HL-60 (cell line): ENCODE results near the gene GLRX5.

Source experiments
- GABPA ChIP-seq: IDR thresholded peaks from 2 replicates; pipeline ENCODE4 v1.6.1; 2012; ENCODE audit warnings: low read depth
- TF ChIP-seq, protein P1 (sequence below): IDR thresholded peaks from one replicate; pipeline ENCODE4 v1.5.1; 2011; ENCODE audit warnings: low read length, control low read depth, inconsistent platforms; ENCODE audit not compliant: insufficient read depth
- TF ChIP-seq, protein P2 (sequence below): IDR thresholded peaks from 2 replicates; pipeline ENCODE4 v1.6.1; 2012; ENCODE audit warnings: low read depth; ENCODE audit not compliant: insufficient replicate concordance

DNA sequence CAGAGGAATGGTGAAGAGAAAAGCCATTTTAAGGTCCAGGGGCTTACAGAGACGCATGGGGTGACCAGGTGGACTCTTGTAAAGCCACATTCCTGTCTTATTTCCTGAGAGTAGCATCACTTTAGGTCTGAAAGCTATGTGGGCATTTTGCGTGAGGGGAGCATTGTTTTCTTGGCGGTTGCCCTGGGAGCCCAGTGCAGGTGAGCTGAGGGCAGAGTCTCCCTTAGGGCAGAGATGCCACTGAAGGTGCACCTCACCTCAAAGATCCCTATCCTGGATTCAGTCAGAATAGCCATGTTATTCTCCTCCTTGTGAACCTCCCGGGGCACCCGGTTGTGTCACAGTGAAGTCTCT, 12.4 kb downstream of the GLRX5 start:
- TF ChIP-seq, protein P1, sequence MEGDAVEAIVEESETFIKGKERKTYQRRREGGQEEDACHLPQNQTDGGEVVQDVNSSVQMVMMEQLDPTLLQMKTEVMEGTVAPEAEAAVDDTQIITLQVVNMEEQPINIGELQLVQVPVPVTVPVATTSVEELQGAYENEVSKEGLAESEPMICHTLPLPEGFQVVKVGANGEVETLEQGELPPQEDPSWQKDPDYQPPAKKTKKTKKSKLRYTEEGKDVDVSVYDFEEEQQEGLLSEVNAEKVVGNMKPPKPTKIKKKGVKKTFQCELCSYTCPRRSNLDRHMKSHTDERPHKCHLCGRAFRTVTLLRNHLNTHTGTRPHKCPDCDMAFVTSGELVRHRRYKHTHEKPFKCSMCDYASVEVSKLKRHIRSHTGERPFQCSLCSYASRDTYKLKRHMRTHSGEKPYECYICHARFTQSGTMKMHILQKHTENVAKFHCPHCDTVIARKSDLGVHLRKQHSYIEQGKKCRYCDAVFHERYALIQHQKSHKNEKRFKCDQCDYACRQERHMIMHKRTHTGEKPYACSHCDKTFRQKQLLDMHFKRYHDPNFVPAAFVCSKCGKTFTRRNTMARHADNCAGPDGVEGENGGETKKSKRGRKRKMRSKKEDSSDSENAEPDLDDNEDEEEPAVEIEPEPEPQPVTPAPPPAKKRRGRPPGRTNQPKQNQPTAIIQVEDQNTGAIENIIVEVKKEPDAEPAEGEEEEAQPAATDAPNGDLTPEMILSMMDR = no peak
- no peak for TF ChIP-seq GABPA
- TF ChIP-seq, protein P2, sequence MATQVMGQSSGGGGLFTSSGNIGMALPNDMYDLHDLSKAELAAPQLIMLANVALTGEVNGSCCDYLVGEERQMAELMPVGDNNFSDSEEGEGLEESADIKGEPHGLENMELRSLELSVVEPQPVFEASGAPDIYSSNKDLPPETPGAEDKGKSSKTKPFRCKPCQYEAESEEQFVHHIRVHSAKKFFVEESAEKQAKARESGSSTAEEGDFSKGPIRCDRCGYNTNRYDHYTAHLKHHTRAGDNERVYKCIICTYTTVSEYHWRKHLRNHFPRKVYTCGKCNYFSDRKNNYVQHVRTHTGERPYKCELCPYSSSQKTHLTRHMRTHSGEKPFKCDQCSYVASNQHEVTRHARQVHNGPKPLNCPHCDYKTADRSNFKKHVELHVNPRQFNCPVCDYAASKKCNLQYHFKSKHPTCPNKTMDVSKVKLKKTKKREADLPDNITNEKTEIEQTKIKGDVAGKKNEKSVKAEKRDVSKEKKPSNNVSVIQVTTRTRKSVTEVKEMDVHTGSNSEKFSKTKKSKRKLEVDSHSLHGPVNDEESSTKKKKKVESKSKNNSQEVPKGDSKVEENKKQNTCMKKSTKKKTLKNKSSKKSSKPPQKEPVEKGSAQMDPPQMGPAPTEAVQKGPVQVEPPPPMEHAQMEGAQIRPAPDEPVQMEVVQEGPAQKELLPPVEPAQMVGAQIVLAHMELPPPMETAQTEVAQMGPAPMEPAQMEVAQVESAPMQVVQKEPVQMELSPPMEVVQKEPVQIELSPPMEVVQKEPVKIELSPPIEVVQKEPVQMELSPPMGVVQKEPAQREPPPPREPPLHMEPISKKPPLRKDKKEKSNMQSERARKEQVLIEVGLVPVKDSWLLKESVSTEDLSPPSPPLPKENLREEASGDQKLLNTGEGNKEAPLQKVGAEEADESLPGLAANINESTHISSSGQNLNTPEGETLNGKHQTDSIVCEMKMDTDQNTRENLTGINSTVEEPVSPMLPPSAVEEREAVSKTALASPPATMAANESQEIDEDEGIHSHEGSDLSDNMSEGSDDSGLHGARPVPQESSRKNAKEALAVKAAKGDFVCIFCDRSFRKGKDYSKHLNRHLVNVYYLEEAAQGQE = no peak
